GM18517 (cell line): ENCODE data around the gene ATP5PD.

Experiments used
- ATAC-seq: cut with Tn5 transposase; IDR thresholded peaks from one replicate; pipeline ENCODE4 v1.9.1; 2021; ENCODE audit warnings: mild to moderate bottlenecking, moderate library complexity; ENCODE audit not compliant: unreplicated experiment

Gene ATP5PD

DNA sequence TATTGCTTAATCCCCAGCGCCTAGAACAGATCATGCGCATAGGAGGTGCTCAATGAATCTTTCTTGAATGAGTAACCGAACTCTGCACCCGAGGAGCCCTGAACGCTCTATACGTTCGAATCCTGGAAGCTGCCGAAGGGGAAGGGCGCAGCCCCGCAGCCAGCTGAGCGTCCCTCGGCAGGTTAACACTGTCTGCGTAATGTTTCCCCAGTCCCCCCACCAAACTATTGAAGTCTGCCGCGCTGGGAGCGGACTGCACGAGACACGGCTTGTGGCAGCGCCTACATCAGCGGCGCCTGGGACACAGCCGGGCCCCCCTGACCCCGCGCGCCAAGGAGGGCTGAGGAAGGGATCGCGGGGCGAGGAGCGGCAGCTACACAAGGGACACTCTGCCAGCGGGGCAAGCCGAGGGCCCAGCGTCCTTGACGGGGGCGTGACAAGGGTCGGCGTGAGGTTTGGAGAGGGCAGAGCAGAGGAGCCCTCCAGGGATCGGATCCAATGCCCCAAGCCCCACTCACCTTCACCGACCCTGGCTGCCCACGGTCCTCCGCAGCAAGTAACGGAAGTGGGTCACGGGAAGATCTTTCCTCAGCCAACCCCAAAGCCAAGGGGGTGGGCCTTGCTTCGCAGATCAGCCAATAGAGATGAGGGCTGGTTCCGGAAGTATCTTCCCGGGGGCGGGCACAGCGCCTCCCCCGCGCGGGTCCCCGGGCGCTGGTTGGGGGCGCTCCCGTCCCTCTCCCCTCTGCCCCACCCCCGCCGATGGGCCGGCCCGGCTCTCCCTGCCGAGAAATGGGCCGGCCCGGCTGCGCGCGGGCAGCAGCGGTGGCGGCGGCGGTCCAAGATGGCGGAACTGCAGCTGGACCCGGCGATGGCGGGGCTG lies at the start of gene ATP5PD, which contains the start of gene KCTD2:
ATP5PD (minus strand) TSS at position 563 of the 883 bp plus-strand sequence. CDS start 4,319 bp downstream, outside the sequence.
KCTD2 (plus strand) TSS at position 819 of the 883 bp plus-strand sequence; CDS start at position 845, 26 bp downstream.
- ATAC-seq, result peak; percentile 98

DNA sequence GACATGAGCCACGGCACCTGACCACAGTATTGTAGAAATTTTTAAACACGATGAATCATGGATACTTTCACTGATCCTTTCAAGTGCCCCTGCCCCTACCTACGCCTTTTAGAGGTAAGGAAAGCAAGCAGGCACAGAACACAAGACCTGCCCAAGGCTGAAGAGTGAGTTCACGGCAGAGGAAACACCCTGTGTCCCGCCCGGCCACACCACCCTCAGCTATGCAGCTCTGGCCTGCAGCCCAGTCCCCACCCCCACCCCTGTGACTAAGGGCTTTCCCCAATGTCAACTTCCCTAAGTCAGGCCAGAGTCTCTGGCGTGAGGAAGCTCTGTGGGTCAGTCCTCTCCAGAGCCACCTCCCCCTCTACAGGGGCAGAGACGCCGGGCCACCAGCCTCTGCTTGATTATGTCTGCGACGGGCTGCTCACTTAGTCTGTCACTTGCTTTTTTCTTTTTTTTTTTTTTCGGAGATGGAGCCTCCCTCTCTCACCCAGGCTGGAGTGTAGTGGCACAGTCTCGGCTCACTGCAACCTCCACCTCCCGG lies 49.4 kb upstream of the ATP5PD start:
- ATAC-seq, result no peak

GRCh38 chr17:75094871-75095399 lies 48.2 kb upstream of the ATP5PD start:
- ATAC-seq, result no peak

DNA sequence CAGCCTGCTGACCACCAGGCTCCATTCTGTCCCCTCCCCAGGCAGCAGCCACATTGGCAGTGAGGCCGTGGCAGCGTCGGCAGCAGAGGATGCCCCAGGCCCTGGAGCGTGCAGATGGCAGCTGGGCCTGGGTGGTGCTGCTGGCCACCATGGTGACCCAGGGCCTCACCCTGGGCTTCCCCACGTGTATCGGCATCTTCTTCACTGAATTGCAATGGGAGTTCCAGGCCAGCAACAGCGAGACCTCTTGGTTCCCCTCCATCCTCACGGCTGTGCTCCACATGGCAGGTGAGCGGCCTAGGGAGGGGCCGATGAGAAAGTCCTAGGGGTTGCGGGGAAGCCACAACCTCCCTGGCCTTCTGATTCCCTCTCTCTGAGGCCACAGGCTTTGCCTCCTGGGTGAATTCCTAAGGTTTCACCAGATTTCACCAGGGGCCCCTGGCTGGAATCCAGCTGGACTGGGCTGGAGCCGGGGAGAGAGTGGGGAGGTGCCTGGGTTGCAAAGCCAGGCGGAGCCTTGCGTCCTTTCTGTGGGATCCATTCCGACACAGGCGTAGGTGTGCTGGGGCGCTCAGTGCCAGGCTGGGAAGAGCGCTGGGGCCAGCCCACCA lies 46.9 kb upstream of the ATP5PD start:
- no peak for ATAC-seq

DNA sequence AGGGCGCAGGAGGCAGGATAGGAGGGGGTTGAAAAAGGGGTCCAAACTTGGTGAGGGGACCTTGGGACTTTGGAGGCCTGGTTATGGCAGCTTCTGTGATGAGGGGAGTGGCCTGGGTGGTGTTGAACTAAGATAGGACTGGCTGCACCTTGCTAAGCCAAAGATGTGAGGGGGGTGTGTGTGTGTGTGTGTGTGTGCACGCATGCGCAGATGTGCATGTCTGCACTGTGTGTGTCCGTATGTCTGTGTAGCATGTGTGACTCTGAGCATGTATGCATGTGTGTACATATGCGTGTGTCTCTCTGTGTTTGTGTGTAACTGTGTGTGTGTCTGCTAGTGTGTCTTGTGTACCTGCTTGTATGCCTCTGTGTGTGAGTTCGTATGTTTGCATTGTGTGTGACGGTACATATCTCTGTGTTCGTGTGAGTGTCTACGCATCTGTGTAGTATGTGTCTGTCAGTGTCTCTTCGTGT lies 45.1 kb upstream of the ATP5PD start:
- no peak for ATAC-seq

GRCh38 chr17:75090871-75091854 lies 44.4 kb upstream of the ATP5PD start:
- no peak for ATAC-seq

- ATAC-seq, result no peak
Observed at GRCh38 chr17:75088465-75089417, 42.0 kb upstream of the ATP5PD start.

DNA sequence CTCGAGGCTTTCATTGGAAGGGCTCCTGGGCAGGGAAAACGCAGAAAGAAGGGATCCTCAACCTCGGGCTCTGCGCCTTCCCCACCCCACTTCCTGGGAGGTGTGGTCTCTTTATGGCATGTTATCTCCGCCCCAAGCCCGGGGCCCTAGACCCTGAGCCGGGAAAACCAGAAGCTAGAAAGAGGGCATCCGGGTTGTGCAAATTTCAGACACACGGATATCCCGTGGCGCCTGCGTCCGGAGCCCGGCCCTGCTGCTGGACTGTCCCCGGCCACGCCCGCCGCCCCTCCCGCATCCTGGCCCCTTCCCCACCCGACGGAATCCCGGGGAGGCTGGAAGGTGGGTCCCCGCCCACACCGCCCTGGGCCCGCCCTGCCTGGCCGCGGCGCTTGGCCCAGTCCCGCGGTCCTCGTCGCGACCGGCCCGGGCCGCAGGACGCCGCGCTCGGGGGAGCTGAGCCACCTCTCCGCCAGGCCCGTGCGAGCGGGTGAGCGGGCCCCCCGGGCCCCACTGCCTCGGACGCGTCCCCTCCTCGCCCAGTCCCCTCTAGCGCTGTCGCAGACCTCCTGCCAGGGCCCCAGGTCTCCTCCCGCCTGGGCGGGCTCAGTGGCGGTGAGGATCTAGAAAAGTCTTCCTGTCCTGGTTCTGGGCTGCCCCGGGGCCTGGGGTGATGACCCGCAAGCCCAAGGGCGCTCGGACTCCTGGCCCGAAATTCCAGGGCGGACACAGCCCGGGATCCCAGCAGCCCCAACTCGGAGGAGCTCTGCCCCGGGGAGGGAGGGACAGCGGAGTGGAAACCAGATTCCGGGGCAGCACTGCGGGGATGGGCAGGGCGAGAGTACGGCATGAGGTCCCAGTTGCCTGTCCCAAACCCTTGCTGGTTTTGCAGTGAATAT lies 41.0 kb upstream of the ATP5PD start, which contains the start of gene SLC16A5:
SLC16A5 (plus strand) TSS at position 397 of the 896 bp plus-strand sequence. CDS start 5,683 bp downstream, outside the sequence.
- ATAC-seq, result no peak

DNA sequence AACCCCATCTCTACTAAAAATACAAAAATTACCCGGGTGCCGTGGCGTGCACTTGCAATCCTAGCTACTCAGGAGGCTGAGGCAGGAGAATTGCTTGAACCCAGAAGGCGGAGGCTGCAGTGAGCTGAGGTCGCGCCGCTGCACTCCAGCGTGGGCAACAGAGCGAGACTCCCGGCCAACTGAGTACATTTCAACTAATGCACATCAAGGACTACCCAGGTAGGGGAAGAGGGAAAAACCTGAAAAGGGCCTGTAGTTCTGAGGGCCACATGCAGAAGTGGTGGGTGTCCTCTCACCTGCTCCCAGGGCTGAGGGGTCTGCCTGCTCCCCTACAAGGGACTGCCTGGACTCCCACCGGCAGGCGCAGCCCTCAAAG lies 40.4 kb upstream of the ATP5PD start:
- ATAC-seq, result no peak

DNA sequence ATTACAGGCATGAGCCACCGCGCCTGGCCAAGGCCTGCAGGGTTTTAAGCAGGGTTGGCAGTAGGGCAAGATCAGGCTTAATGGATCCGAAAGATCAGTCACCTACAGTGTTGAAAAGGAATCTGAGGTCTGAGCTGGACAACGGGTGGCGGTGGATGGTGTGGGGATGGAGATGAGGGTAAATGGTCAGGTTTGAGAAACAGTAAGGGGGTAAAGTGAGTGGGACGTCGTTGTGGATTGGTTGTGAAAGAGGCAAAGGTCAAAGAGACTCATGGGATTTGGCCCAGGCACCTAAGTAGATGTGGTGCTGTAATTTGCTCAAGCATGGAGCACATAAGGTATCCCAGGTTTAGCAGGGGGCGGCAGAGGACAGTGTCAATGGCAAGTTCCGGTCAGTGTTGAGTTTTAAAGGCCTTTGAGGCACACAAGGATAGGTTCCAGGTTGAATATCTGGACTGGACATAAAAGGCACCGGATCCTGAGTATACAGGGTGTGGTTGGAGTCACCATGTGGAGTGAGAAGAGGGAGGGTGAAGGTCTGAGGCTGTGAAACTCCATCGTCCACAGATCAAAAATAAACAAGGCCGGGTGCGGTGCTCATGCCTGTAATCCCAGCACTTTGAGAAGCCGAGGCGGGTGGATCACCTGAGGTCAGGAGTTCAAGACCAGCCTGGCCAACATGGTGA lies 39.9 kb upstream of the ATP5PD start:
- no peak for ATAC-seq

DNA sequence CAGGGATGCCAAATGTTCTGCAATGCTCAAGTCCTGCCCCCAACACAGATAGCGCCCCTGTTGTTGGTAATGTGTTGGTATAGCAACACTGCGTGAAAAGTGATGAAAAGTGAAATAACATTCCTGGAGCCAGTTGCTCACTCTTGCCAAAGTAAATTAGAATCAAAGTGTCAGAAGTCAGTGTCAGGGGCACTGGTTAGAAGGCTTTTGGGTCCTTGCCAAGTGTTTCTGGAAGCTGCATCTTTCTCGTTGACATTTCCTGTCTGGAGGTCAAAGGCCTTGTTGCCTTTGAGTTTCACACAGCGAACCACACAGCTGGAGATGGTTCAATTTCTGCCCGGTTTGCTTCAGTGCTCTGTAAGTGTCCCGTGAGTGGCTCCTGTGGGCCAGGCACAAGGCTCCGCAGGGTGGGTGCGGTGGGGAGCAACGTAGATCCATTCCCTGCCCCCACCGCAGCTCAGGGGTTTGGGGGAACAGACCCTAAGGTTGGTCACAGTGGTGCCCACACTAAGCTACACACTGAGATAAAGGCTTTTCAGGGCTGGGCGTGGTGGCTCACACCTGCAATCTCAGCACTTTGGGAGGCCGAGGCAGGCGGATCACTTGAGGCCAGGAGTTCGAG lies 37.4 kb upstream of the ATP5PD start:
- no peak for ATAC-seq

- no peak for ATAC-seq
Observed at GRCh38 chr17:75082683-75083082, 35.9 kb upstream of the ATP5PD start.

GRCh38 chr17:75081611-75082540 lies 35.1 kb upstream of the ATP5PD start:
- ATAC-seq, result no peak

- ATAC-seq, result no peak
Observed at GRCh38 chr17:75079023-75079373, 32.2 kb upstream of the ATP5PD start.

DNA sequence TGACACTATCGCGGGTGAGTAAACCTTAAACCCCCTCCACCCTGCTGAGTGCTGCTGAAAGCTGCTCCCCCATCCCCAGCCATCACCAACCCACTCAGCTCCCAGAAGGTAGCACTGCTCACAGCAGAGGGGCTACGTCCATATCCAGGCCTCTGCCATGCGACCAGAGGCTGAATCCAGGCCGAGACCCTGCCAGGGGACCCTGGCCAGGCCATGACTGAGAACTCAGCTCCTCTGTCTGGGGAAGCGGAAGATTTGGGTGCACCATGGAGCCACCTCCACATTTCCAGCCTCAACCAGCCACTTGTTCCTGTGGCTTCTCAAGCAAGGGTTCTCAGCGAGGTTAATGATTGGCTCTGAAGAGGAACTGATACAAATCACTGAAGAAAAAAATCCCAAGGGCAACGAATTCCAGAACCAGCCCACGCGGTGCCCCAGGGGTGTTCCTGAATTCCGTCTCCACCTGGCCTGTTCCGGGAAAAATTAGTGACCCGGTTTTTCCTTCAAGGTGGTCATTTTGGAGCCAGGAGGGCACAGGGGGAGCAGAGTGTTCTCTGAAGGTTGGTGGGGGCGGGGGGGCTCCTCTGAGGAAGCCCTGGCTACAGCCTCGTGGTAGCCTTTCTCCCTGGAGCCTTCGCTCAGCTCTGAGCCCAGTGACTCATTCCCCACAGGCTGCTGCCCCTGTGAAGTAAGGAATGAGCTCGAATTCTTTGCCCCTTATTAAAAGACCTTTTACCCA lies 31.7 kb upstream of the ATP5PD start:
- ATAC-seq, result peak; percentile 47
